ENCODE data around the gene ZNF579.

GRCh38 chr19:55611983-55612645 lies 31.5 kb upstream of the ZNF579 start:
- TF ChIP-seq POLR2AphosphoS5 (IDR thresholded peaks at IDR 0.05), result no peak
- TF ChIP-seq CTCF (IDR thresholded peaks at IDR 0.05), result no peak
- TF ChIP-seq POLR2A (IDR thresholded peaks at IDR 0.05), result no peak

All from stomach (tissue), 4 donors.